Measurements from ENCODE around the gene GFRA1.

GFRA1 gene

GRCh38 chr10:116069856-116070255 lies 203.2 kb downstream of the GFRA1 start:
- no peak for TF ChIP-seq CTCF (IDR thresholded peaks at IDR 0.05; ENCODE audit: low read depth, low read length)
- Histone ChIP-seq H3K9me3 (no peaks in the 10 kb centered on the region), H3K4me3 (ENCODE audit: low read depth, low read length) (no peak overlapping the region), H3K4me1 (no peaks in the 10 kb centered on the region), H3K27me3 (no peaks in the 10 kb centered on the region), H3K36me3 (no peaks in the 10 kb centered on the region)
- no peak for DNase-seq

- Histone ChIP-seq H3K4me1 (no peaks in the 10 kb centered on the region), H3K27me3 (no peaks in the 10 kb centered on the region), H3K9me3 (no peaks in the 10 kb centered on the region), H3K4me3 (ENCODE audit: low read depth, low read length) (no peak overlapping the region), H3K36me3 (no peaks in the 10 kb centered on the region)
- no peak for DNase-seq
- no peak for TF ChIP-seq CTCF (IDR thresholded peaks at IDR 0.05; ENCODE audit: low read depth, low read length)
Observed at GRCh38 chr10:116067825-116068224, 205.2 kb downstream of the GFRA1 start.

GRCh38 chr10:116063107-116063506 lies 209.9 kb downstream of the GFRA1 start:
- Histone ChIP-seq H3K27me3 (no peaks in the 10 kb centered on the region), H3K36me3 (no peaks in the 10 kb centered on the region), H3K4me1 (no peaks in the 10 kb centered on the region), H3K9me3 (no peaks in the 10 kb centered on the region; the same call in 1 of the 2 replicates), H3K4me3 (ENCODE audit: low read depth, low read length) (no peak overlapping the region)
- DNase-seq = no peak
- TF ChIP-seq CTCF (IDR thresholded peaks at IDR 0.05; ENCODE audit: low read depth, low read length) = no peak

GRCh38 chr10:116060864-116061263 lies 212.1 kb downstream of the GFRA1 start:
- Histone ChIP-seq H3K27me3 (no peaks in the 10 kb centered on the region), H3K36me3 (no peaks in the 10 kb centered on the region), H3K9me3 (no peaks in the 10 kb centered on the region; the same call in 1 of the 2 replicates), H3K4me1 (no peaks in the 10 kb centered on the region), H3K4me3 (ENCODE audit: low read depth, low read length) (no peak overlapping the region)
- DNase-seq = no peak
- no peak for TF ChIP-seq CTCF (IDR thresholded peaks at IDR 0.05; ENCODE audit: low read depth, low read length)

- no peaks in the 10 kb centered on the region for H3K4me1 ChIP-seq
- no peaks in the 10 kb centered on the region for H3K36me3 ChIP-seq
- no peak overlapping the region for H3K4me3 ChIP-seq (ENCODE audit: low read depth, low read length)
- no peak for TF ChIP-seq CTCF (IDR thresholded peaks at IDR 0.05; ENCODE audit: low read depth, low read length)
- no peaks in the 10 kb centered on the region for H3K27me3 ChIP-seq
- DNase-seq = no peak
- H3K9me3 ChIP-seq = no peaks in the 10 kb centered on the region; the same call in 1 of the 2 replicates
Observed at GRCh38 chr10:116059320-116059719, 213.7 kb downstream of the GFRA1 start.

GRCh38 chr10:116056445-116057293 lies 216.3 kb downstream of the GFRA1 start:
- TF ChIP-seq CTCF (IDR thresholded peaks at IDR 0.05; ENCODE audit: low read depth, low read length) = no peak

More at GRCh38 chr10:116056445-116057293, 216.3 kb downstream of the GFRA1 start:
- H3K4me3 ChIP-seq (ENCODE audit: low read depth, low read length) = no peak overlapping the region
- no peaks in the 10 kb centered on the region for H3K36me3 ChIP-seq
- no peak for DNase-seq
- H3K9me3 ChIP-seq = no peaks in the 10 kb centered on the region; the same call in 1 of the 2 replicates
- H3K27me3 ChIP-seq = no peaks in the 10 kb centered on the region
- H3K4me1 ChIP-seq = no peaks in the 10 kb centered on the region

Data from BE2C (cell line).